Hepatocyte (in vitro differentiated cells): ENCODE data around the gene SPATA6L. TPM values are rescaled to one million over a fixed set of nuclear protein-coding genes. Genes with fewer than 3 reads are reported as not detected.

Experiments
- DNase-seq: peaks from one replicate; pipeline ENCODE4 v3.0.0-alpha.2; 2016; ENCODE audit warnings: low spot score
- H2AFZ ChIP-seq: fragments of 200-600 bp; sonication (generic); 2 replicates; pipeline ENCODE4 v1.6.0; 2016; ENCODE audit warnings: antibody characterized with exemption, mild to moderate bottlenecking
- H3K27ac ChIP-seq: fragments of 200-600 bp; sonication (generic); 2 replicates; pipeline ENCODE4 v1.5.1; 2016; ENCODE audit warnings: mild to moderate bottlenecking
- H3K27me3 ChIP-seq: fragments of 200-600 bp; sonication (generic); 2 replicates; pipeline ENCODE4 v1.6.1; 2016
- H3K36me3 ChIP-seq: fragments of 200-600 bp; sonication (generic); replicated peaks from 2 replicates; pipeline ENCODE4 v1.5.1; 2016; ENCODE audit warnings: low read depth; ENCODE audit not compliant: insufficient read depth
- H3K4me1 ChIP-seq: fragments of 200-600 bp; sonication (generic); 2 replicates; pipeline ENCODE4 v1.5.1; 2016; ENCODE audit warnings: mild to moderate bottlenecking, moderate library complexity; ENCODE audit not compliant: insufficient read depth
- H3K4me2 ChIP-seq: fragments of 200-600 bp; sonication (generic); 2 replicates; pipeline ENCODE4 v1.6.0; 2016
- H3K4me3 ChIP-seq: fragments of 200-600 bp; sonication (generic); 2 replicates; pipeline ENCODE4 v1.5.1; 2016; ENCODE audit warnings: mild to moderate bottlenecking
- H3K79me2 ChIP-seq: fragments of 200-600 bp; sonication (generic); 2 replicates; pipeline ENCODE4 v1.6.0; 2017; ENCODE audit warnings: mild to moderate bottlenecking
- H3K9me2 ChIP-seq: fragments of 200-600 bp; sonication (generic); replicated peaks from 2 replicates; pipeline ENCODE4 v1.6.0; 2017; ENCODE audit warnings: mild to moderate bottlenecking; ENCODE audit not compliant: insufficient read depth
- H3K9me3 ChIP-seq: fragments of 200-600 bp; sonication (generic); 2 replicates; pipeline ENCODE4 v1.5.1; 2016; ENCODE audit warnings: low read depth, mild to moderate bottlenecking
- H4K20me1 ChIP-seq: fragments of 200-600 bp; sonication (generic); 2 replicates; pipeline ENCODE4 v1.6.0; 2016; ENCODE audit warnings: mild to moderate bottlenecking; ENCODE audit not compliant: insufficient read depth, poor library complexity, severe bottlenecking
- EZH2 ChIP-seq: fragments of 200-600 bp; sonication (generic); IDR thresholded peaks from 2 replicates; pipeline ENCODE4 v1.6.1; 2016; ENCODE audit warnings: antibody characterized with exemption, mild to moderate bottlenecking, borderline replicate concordance
- EZH2phosphoT487 ChIP-seq: fragments of 200-600 bp; sonication (generic); IDR thresholded peaks from one replicate; pipeline ENCODE4 v1.6.1; 2018; ENCODE audit warnings: antibody characterized with exemption, mild to moderate bottlenecking, low read depth, moderate library complexity; ENCODE audit not compliant: unreplicated experiment, severe bottlenecking
- WGBS: methylation state at CpG from one replicate; pipeline ENCODE4 v1.1.6; 2016; ENCODE audit warnings: low lambda C conversion rate; ENCODE audit errors: missing lambda C conversion rate; 5-methylcytosine and 5-hydroxymethylcytosine counted together
- polyA plus RNA-seq: library from polyadenylated mRNA; unstranded; fragments of >200 nt; fragmentation: Nextera tagmentation; extraction: Ambion mirVana; gene quantifications from 2 replicates; pipeline ENCODE4 v1.2.1, GENCODE V29; 2016
- total RNA-seq: library from RNA; depleted of rRNA; stranded (reverse); fragments of >200 nt; gene quantifications from 2 replicates; pipeline ENCODE4 v1.2.3, GENCODE V29; 2014
- TF ChIP-seq, protein P1 (sequence below): fragments of 200-600 bp; sonication (generic); IDR thresholded peaks from 2 replicates; pipeline ENCODE4 v1.5.1; 2016; ENCODE audit warnings: antibody characterized with exemption, mild to moderate bottlenecking; ENCODE audit not compliant: poor library complexity

The SPATA6L gene
- total and polyA plus RNA-seq, 2 experiments from 2014 or later, result 2.0 to 2.5 TPM

DNA sequence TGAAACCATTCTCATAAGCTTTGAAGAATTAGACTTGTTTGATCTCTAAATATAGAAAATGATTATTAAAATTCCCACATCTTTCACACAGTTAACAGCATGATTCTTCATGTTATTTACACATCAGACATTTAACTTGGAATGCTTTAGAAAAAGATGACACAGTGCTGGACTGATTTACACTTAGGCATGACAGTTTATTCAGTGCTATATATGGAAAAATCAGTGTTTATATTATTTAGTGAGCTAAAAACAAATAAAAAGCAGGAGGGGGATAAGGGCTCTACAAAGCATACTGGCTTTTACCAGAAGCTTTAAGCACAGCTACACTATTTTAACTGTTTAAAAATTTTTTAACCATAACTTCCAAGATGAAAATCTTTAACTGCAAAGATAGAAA is 43.1 kb upstream of the SPATA6L start:
- H3K9me2 ChIP-seq, result no peaks in the 10 kb centered on the region

DNA sequence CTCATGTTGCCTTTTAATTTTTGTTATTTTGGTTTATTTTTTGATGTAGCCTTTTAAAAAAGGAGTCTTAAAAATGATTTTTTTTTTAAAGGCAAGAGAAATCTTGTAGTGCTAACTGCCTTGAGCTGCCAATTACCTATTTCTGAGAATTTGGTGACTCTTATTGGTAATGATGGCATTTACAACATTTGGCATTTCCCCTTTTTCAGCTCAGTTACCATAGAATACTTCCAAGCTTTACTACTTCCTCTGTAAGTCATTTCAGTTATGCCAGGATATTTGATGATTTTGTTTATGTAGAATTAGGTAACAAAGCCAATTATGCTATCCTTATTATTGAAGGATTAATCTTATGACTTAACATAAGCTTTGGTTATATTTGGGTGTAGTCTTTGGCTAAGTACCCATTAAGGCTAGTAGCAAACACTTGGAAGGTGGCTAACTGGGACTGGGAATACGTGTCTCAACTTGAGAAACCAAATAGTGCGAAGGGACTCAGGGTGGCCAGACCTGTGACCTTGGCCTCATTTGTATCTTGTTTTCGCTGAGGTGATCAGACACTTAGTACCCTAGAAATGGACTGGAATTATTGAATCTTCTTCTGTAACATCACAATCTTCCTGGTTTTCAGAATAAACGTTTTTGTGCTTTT is 40.8 kb upstream of the SPATA6L start:
- Histone ChIP-seq H3K4me1 (no peaks in the 10 kb centered on the region), H3K9me2 (no peaks in the 10 kb centered on the region), H4K20me1 (no peaks in the 10 kb centered on the region), H3K4me3 (no peak overlapping the region), H2AFZ (no peak overlapping the region), H3K27ac (no peak overlapping the region), H3K9me3 (no peaks in the 10 kb centered on the region), H3K27me3 (no peaks in the 10 kb centered on the region), H3K36me3 (no peaks in the 10 kb centered on the region), H3K4me2 (no peak overlapping the region), H3K79me2 (no peaks in the 10 kb centered on the region)
- 76% methylated on average over 4 of the region's 4 CpGs for WGBS
- TF ChIP-seq EZH2phosphoT487 (no peak), EZH2 (no peak)
- no peak for DNase-seq

More for the DNA sequence above, 43.1 kb upstream of the SPATA6L start:
- Histone ChIP-seq H3K79me2 (no peaks in the 10 kb centered on the region), H2AFZ (no peak overlapping the region), H3K4me1 (no peaks in the 10 kb centered on the region), H3K36me3 (no peaks in the 10 kb centered on the region), H3K27ac (no peak overlapping the region), H3K4me3 (no peak overlapping the region), H3K9me3 (no peaks in the 10 kb centered on the region), H3K27me3 (no peaks in the 10 kb centered on the region), H4K20me1 (no peaks in the 10 kb centered on the region), H3K4me2 (no peak overlapping the region)
- no peak for DNase-seq
- TF ChIP-seq EZH2phosphoT487, result no peak
- TF ChIP-seq, protein P1, sequence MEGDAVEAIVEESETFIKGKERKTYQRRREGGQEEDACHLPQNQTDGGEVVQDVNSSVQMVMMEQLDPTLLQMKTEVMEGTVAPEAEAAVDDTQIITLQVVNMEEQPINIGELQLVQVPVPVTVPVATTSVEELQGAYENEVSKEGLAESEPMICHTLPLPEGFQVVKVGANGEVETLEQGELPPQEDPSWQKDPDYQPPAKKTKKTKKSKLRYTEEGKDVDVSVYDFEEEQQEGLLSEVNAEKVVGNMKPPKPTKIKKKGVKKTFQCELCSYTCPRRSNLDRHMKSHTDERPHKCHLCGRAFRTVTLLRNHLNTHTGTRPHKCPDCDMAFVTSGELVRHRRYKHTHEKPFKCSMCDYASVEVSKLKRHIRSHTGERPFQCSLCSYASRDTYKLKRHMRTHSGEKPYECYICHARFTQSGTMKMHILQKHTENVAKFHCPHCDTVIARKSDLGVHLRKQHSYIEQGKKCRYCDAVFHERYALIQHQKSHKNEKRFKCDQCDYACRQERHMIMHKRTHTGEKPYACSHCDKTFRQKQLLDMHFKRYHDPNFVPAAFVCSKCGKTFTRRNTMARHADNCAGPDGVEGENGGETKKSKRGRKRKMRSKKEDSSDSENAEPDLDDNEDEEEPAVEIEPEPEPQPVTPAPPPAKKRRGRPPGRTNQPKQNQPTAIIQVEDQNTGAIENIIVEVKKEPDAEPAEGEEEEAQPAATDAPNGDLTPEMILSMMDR, result no peak
- TF ChIP-seq EZH2, result no peak

DNA sequence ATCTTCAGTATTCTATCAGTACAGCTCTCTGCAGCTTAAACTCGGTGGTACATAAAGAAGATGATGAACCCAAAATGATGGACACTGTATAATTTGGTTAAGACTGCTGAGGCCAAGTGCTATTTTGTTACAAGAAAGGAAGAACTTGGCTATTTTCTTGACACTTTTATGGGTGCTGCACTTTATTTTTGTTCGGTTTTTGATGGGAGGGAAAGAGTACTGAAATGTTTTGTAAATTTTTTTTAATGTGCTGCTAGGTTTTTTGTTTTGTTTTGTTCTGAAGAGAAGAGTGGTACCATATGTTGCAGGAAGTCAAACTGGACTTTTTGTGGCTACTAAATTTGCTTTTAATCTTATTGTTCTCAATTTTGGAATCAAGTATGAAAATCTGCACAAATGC is 39.7 kb upstream of the SPATA6L start:
- H3K79me2 ChIP-seq, result no peaks in the 10 kb centered on the region
- no peaks in the 10 kb centered on the region for H3K4me1 ChIP-seq
- no peaks in the 10 kb centered on the region for H3K36me3 ChIP-seq
- H2AFZ ChIP-seq, result no peak overlapping the region
- no peak overlapping the region for H3K27ac ChIP-seq
- no peaks in the 10 kb centered on the region for H4K20me1 ChIP-seq
- DNase-seq, result no peak
- H3K27me3 ChIP-seq, result no peaks in the 10 kb centered on the region
- no peaks in the 10 kb centered on the region for H3K9me2 ChIP-seq
- no peaks in the 10 kb centered on the region for H3K9me3 ChIP-seq
- no peak overlapping the region for H3K4me2 ChIP-seq
- no peak overlapping the region for H3K4me3 ChIP-seq
- WGBS, result 59% methylated on average over 2 of the region's 2 CpGs
- TF ChIP-seq, protein P1, result no peak
- TF ChIP-seq EZH2 (no peak), EZH2phosphoT487 (no peak)

DNA sequence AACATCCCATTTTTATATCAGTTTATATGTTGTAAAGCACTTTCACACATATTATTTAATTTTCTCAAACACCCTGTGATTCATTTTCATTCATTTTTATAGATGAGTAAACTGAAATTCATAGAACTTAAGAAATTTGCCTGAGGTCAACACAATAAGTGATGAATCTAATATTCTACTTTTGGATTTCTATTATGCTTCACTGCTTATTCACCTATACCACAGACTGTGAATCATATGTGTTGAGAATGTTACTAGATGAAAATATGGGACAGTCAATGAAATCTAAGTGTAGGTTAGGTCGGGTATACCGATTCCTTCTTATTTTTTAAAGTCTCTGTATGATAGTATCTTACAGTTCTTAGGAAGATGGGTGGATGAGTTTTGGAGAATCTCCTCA is 37.8 kb upstream of the SPATA6L start:
- Histone ChIP-seq H2AFZ (no peak overlapping the region), H3K4me1 (peaks cover 5% of the 10 kb centered on the region), H4K20me1 (no peaks in the 10 kb centered on the region), H3K9me2 (no peaks in the 10 kb centered on the region), H3K36me3 (no peaks in the 10 kb centered on the region), H3K27ac (no peak overlapping the region), H3K79me2 (no peaks in the 10 kb centered on the region), H3K4me3 (no peak overlapping the region), H3K4me2 (no peak overlapping the region), H3K9me3 (no peaks in the 10 kb centered on the region), H3K27me3 (no peaks in the 10 kb centered on the region)
- TF ChIP-seq, protein P1, result no peak
- TF ChIP-seq EZH2phosphoT487 (no peak), EZH2 (no peak)
- no peak for DNase-seq
- 90% methylated on average over 2 of the region's 2 CpGs for WGBS
